Neural crest cell (in vitro differentiated cells): ENCODE data around the gene FADS2. TPM values are rescaled to one million over a fixed set of nuclear protein-coding genes. Genes with fewer than 3 reads are reported as not detected.

ENCODE experiments used
- DNase-seq: peaks from one replicate; pipeline ENCODE4 v3.0.0; 2021; ENCODE audit warnings: low read depth, mixed read lengths, low spot score
- H3K27ac Mint-ChIP-seq: one replicate; pipeline ENCODE4 v1.8.0; 2021; ENCODE audit warnings: mild to moderate bottlenecking, mixed read lengths; ENCODE audit not compliant: unreplicated experiment
- H3K27me3 Mint-ChIP-seq: 2 replicates; pipeline ENCODE4 v1.8.0; 2021; ENCODE audit warnings: low read depth, mild to moderate bottlenecking, mixed read lengths
- H3K36me3 Mint-ChIP-seq: 2 replicates; pipeline ENCODE4 v1.8.0; 2021; ENCODE audit warnings: low read depth, mild to moderate bottlenecking, mixed read lengths
- H3K4me1 Mint-ChIP-seq: 2 replicates; pipeline ENCODE4 v1.8.0; 2021; ENCODE audit warnings: mixed read lengths
- H3K4me3 Mint-ChIP-seq: one replicate; pipeline ENCODE4 v1.8.0; 2021; ENCODE audit warnings: mild to moderate bottlenecking, mixed read lengths
- H3K9me3 Mint-ChIP-seq: 2 replicates; pipeline ENCODE4 v1.8.0; 2021; ENCODE audit warnings: mixed read lengths
- total RNA-seq: library from RNA; stranded (reverse); gene quantifications from 2 replicates; pipeline ENCODE4 v1.2.1, GENCODE V29; 2021
- TF ChIP-seq, protein P1 (sequence below): fragments of 200-600 bp; sonication (generic); conservative IDR thresholded peaks from 2 replicates; pipeline ENCODE4 v1.5.0; 2021; ENCODE audit warnings: antibody characterized with exemption, mild to moderate bottlenecking

Gene FADS2
- total RNA-seq, 1 donor from 2014 or later = 976 TPM

DNA sequence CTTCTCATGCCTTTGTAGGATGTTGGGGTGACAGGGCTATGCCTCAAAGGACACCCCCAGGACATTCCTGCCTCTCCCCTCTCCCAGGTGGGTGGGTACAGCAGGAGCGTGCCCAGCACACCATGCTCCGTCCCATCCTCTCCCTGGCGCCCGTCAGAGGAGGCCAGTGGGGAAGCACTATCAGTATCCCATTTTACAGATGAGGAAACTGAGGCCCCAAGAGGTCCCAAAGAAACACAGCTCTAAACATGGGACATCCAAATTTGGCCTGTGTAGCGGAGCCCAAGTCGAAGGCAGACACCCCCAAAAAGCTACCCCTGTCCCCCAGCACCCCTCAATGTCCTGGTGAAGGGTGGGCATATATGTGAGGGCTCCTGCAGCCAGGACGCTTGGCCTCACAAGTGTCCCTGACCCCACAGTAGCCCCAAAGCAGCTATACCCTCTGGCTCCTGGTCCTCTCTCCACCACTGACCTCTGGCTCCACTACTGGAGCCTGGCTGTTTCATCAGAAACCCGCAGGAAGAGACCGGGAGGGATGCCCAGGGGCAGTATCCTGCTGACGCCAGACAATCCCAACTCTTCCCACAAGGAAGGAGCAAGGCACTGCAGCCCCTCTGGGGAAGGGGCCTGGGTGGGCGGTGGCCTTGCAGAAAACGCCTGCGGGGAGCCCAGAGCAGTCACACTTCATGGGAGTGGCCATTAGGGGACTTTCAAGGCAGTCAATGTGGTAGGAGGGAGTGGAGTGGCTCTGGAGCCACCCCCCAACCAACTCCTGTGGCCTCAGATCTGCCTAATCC, 57.9 kb downstream of the FADS2 start:
- H3K4me3 Mint-ChIP-seq = no peak overlapping the region
- TF ChIP-seq, protein P1, sequence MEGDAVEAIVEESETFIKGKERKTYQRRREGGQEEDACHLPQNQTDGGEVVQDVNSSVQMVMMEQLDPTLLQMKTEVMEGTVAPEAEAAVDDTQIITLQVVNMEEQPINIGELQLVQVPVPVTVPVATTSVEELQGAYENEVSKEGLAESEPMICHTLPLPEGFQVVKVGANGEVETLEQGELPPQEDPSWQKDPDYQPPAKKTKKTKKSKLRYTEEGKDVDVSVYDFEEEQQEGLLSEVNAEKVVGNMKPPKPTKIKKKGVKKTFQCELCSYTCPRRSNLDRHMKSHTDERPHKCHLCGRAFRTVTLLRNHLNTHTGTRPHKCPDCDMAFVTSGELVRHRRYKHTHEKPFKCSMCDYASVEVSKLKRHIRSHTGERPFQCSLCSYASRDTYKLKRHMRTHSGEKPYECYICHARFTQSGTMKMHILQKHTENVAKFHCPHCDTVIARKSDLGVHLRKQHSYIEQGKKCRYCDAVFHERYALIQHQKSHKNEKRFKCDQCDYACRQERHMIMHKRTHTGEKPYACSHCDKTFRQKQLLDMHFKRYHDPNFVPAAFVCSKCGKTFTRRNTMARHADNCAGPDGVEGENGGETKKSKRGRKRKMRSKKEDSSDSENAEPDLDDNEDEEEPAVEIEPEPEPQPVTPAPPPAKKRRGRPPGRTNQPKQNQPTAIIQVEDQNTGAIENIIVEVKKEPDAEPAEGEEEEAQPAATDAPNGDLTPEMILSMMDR = no peak
- peaks cover 2% of the 10 kb centered on the region for H3K27me3 Mint-ChIP-seq
- DNase-seq = no peak
- no peaks in the 10 kb centered on the region for H3K36me3 Mint-ChIP-seq
- peaks cover 8% of the 10 kb centered on the region for H3K4me1 Mint-ChIP-seq
- no peak overlapping the region for H3K27ac Mint-ChIP-seq
- no peaks in the 10 kb centered on the region for H3K9me3 Mint-ChIP-seq

DNA sequence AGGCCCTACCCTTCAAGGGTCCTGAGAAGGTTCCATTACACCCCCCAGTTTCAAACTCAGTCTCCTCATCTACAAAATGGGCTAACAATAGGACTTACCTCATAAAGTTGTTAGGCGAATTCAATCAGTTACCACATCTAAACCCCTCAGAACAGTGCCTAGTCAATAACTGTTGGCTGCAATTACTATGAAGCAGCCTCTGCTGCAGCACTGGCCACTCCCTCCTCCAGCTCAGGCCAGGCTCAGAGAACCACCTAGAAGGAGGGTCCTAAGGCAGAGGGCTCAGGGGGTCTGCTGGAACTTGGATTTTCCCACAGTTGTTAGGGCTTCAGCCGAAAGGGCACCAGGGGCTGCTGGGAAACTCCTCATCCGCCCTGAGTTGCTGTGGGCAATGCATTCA, 58.5 kb downstream of the FADS2 start:
- TF ChIP-seq, protein P1 = no peak
- Mint-ChIP-seq H3K27me3 (peaks cover 2% of the 10 kb centered on the region), H3K4me3 (no peak overlapping the region), H3K27ac (no peak overlapping the region), H3K4me1 (peaks cover 1% of the 10 kb centered on the region), H3K36me3 (no peaks in the 10 kb centered on the region), H3K9me3 (no peaks in the 10 kb centered on the region)
- no peak for DNase-seq

DNA sequence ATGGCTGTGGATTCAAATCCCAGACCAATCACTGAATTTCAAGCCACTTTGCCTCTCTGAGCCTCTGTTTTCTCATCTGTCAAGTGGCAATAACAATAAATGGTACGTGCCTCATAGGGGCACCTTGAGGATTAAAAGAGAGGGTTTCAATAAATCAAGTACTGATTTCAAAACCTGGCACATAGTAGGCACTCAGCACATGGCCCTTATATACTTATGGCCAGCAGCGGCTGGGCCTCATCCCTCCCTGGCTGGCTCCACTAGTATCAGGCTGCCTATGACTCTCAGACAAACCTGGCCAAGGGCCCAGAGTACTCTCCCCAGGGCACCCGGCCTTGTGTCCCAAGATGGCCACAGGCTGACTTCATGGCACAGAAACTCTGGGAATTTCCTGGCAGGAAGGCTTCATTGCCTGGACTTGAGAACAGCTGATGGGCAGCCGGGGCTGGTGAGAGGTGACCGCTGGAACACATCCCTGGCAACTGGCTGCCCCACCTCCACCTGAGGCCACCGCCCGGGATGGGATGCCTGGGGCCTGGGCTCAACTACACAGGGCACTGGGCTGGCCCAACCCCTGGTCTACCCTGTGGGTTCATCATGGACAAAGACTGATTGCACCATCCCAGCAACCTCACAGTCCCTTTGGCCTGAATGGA, 59.9 kb downstream of the FADS2 start:
- Mint-ChIP-seq H3K27me3 (peaks cover 8% of the 10 kb centered on the region), H3K9me3 (no peaks in the 10 kb centered on the region), H3K27ac (no peak overlapping the region), H3K36me3 (no peaks in the 10 kb centered on the region), H3K4me1 (no peaks in the 10 kb centered on the region), H3K4me3 (no peak overlapping the region)
- no peak for DNase-seq
- TF ChIP-seq, protein P1 = no peak

DNA sequence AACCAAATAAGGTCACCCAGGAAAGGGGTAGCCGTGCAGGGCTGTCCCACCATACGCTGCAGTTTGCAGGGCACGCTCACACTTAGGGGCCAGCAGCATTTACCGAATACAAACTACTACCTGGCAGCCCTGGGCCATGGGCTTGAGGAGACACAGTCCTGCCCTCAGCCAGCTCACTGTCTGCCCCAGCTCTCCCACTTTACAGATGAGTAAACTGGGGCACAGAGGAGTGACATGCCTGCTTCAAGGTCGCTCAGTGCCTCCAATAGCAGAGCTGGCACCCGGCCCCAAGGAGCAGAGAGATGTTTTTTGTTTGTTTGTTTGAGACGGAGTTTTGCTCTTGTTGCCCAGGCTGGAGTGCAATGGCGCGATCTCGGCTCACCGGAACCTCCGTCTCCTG, 60.5 kb downstream of the FADS2 start:
- no peaks in the 10 kb centered on the region for H3K9me3 Mint-ChIP-seq
- peaks cover 8% of the 10 kb centered on the region for H3K27me3 Mint-ChIP-seq
- H3K27ac Mint-ChIP-seq = no peak overlapping the region
- H3K4me1 Mint-ChIP-seq = no peaks in the 10 kb centered on the region
- H3K36me3 Mint-ChIP-seq = no peaks in the 10 kb centered on the region
- TF ChIP-seq, protein P1 = no peak
- H3K4me3 Mint-ChIP-seq = no peak overlapping the region
- no peak for DNase-seq

DNA sequence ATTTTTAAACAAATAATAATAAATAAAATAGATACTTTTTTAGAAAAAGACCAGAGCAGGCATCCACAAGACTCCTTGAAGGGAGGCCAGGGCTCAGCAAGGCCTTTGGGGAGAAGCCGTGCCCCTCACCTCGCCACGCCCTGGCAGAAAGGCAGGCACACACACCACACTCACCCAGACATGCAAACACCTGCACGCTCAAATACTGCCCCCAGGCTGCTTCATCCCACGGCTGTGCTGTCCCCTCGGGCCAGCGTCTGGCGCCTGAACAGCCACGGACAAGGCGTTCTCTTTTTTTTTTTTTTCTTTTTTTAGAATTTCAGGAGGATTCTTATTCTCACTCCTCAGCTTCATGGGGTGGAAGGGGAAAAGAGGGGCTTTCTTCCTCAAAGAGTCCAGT, 61.7 kb downstream of the FADS2 start:
- peak overlapping the region; percentile 47 for H3K4me3 Mint-ChIP-seq
- TF ChIP-seq, protein P1 = no peak
- H3K4me1 Mint-ChIP-seq = no peaks in the 10 kb centered on the region
- H3K27ac Mint-ChIP-seq = no peak overlapping the region
- no peaks in the 10 kb centered on the region for H3K36me3 Mint-ChIP-seq
- H3K27me3 Mint-ChIP-seq = peaks cover 10% of the 10 kb centered on the region
- H3K9me3 Mint-ChIP-seq = no peaks in the 10 kb centered on the region
- no peak for DNase-seq
